Retinal pigment epithelial cell (primary cell): ENCODE results near the gene TRMO.
A peak's percentile ranks its signal among the peaks of the same experiment; 100 is the strongest.

Experiments
- DNase-seq: peaks from one replicate; pipeline ENCODE4 v3.0.0-alpha.2; 2010; ENCODE audit warnings: low read depth
- H3K4me3 ChIP-seq: 2 replicates; pipeline ENCODE4 v1.5.1; 2011; ENCODE audit warnings: mild to moderate bottlenecking, low read length, control low read depth, moderate library complexity
- TF ChIP-seq, protein P1 (sequence below): conservative IDR thresholded peaks from 2 replicates; pipeline ENCODE4 v1.5.1; 2011; ENCODE audit warnings: low read depth, low read length, control low read depth, inconsistent platforms

Gene TRMO

DNA sequence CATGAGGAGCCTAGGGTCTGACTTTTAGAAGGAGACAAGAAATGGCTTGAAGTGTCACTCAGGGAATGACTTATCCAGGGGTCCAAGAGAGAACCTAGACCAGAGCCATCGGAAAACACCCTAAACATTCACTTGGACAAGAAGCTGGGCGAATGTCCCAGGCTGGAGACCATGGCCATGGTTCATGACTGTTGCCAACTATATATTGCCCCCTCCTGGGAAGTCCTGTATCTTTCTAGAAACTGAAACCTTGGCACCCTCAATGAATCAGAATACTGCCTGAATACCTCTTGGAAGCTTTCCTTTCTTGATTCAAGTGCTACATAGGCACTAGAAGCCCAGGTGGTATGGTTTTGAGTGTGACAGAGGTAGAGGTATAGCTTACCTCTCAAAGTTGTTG, 29.9 kb downstream of the TRMO start:
- no peak overlapping the region for H3K4me3 ChIP-seq
- no peak for DNase-seq
- TF ChIP-seq, protein P1, sequence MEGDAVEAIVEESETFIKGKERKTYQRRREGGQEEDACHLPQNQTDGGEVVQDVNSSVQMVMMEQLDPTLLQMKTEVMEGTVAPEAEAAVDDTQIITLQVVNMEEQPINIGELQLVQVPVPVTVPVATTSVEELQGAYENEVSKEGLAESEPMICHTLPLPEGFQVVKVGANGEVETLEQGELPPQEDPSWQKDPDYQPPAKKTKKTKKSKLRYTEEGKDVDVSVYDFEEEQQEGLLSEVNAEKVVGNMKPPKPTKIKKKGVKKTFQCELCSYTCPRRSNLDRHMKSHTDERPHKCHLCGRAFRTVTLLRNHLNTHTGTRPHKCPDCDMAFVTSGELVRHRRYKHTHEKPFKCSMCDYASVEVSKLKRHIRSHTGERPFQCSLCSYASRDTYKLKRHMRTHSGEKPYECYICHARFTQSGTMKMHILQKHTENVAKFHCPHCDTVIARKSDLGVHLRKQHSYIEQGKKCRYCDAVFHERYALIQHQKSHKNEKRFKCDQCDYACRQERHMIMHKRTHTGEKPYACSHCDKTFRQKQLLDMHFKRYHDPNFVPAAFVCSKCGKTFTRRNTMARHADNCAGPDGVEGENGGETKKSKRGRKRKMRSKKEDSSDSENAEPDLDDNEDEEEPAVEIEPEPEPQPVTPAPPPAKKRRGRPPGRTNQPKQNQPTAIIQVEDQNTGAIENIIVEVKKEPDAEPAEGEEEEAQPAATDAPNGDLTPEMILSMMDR, result no peak

DNA sequence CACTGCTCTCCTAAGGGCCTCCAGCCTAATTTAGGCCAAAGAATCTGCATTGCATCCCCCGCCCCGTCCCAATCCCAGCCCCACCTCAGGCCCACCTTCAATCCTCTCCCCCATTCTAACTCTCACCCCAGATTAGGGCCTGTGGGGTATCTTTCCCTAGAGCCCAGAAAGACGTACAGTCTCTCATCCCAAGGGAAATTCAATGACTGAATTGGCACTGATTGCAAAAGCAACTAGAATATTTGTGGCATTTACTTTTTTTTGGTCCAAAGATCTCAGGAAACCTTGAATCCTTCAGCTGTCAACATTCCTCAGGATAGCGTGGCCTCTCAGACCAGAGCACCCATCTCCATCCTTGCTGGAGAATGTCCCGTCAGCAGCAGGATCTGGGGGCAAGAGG, 30.6 kb downstream of the TRMO start:
- H3K4me3 ChIP-seq, result no peak overlapping the region
- DNase-seq, result no peak
- TF ChIP-seq, protein P1, result no peak

DNA sequence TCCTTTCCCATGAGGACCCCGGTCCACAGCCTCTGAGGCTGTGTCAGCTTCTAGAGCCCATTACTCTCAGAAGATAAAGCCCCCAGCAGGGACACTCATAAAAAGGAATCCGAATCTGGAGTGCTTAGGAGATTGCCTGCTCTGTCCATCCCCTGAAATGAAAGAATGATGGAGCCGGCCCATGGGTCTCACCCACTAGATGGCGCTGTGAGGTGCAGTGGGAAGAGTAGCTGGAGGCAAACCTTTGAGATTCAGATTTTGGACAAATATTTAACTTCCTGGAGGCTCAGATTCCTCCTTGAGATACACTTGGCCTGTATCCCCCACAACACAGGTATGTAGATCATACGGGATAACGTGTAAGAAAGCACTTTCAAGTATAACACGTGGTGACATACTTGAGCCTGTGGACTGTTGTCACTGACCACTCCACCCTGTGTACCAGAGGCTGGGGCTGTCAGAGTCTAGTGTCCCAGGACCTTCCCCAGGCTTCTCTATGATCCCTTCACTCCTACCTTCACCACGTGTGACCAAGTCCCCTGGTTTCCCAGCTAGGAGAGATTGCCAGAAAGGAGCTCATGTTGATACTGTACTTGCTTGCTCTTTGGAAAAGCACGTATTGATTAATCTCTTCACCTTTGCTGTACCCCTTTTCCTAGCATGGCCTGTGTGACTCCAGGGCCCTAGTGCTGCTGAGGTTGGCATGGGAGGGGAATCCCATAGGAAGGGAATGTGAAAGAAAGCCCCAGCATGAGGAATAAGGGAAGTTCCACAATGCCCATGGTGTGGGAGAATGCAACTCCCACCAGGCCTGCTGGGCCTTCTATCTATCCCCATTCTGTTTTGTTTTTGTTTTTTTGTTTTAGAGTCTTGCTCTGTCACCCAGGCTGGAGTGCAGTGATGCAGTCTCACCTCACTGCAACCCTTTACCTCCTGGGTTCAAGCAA, 32.1 kb downstream of the TRMO start:
- TF ChIP-seq, protein P1, result peak; percentile 80
- no peak overlapping the region for H3K4me3 ChIP-seq
- no peak for DNase-seq

DNA sequence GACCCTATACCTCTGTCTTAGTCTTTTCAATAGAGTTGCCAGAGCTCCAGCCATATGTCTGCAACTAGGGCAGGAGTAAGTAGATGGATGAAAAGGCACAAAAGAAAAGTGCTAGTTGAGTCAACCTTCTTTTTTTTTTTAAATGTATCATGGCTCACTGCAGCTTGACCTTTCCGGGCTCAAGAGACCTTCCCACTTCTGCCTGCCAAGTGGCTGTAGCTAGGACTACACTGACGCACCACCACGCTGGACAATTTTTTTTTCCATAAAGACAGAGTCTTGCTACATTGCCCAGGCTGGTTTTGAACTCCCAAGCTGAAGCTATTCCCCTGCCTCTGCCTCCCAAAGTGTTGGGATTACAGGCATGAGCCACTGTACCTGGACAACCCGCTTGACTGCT, 42.0 kb downstream of the TRMO start:
- H3K4me3 ChIP-seq, result no peak overlapping the region
- TF ChIP-seq, protein P1, result no peak
- no peak for DNase-seq

DNA sequence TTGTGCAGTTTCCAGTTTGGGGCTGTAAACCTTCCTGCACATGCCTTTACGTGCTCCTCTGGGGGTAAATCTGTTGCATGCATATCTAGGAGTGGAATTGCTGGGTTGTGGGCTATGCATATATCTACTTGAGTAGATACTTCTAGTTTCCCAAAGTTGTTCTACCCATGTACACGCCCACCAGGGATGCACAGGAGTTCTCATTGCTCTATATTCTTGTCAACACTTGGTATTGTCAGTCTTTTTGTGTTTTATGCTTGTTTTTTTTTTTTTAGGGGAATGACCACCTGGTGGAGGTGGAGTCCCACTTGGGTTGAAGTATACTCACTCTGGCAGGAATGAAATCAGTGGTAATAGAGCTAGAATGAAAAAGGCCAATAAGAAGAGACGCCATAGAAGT, 46.2 kb downstream of the TRMO start:
- no peak for DNase-seq
- TF ChIP-seq, protein P1, result no peak
- no peak overlapping the region for H3K4me3 ChIP-seq

DNA sequence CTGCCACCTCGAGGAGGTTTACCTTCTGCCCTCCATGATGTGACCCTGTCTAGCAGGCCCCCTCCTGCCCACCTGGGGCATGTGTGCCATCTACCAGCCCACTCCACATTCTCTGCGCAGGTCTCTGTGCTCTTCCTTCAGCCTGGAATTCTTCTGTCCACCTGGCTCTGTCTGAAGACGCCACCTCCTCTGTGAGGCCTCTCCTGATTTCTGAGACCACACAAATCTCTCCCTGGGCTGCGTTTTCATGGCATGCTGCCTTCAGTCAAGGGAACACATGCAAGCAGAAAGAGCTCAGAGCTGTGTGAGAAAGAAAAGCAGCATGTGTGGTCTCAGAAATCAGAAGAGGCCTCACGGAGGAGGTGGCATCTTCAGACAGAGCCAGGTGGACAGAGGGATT, 47.2 kb downstream of the TRMO start:
- DNase-seq, result no peak
- no peak overlapping the region for H3K4me3 ChIP-seq
- TF ChIP-seq, protein P1, result no peak

DNA sequence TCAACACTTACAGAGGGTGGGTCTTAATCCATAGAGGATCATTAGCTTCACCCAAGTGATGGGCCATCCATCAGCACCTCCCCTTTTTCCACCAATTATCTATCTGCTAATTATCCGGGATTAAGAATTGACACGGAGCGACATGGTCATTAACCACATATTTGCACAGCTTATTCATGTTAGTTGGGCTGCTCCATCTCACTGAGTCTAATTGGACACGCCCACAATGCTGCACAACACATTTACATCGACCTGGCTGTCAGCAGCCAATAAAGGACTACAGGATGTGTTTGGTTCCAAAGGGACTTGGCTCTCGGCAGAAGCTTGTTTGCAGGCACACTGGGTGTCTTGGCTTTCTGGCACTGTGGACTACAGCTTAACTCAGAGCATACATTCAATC, 47.7 kb downstream of the TRMO start:
- H3K4me3 ChIP-seq, result no peak overlapping the region
- TF ChIP-seq, protein P1, result no peak
- DNase-seq, result no peak
